Esophagus muscularis mucosa (tissue), 4 donors: ENCODE results near the gene C16orf74. TPM values are rescaled to one million over a fixed set of nuclear protein-coding genes. Genes with fewer than 3 reads are reported as not detected.

Source experiments
- DNase-seq: peaks from one replicate; pipeline ENCODE4 v3.0.0-alpha.2; 2017; ENCODE audit errors: extremely low spot score
- H3K27ac ChIP-seq, 4 donors: fragments of 200-600 bp; sonication (generic); replicated peaks in 1 of 4; 1 replicate in 3 of 4; 2 replicates in 1 of 4; pipeline ENCODE4 v1.5.1; 2016 to 2019; ENCODE audit warnings: mild to moderate bottlenecking in 1 of 4
- H3K27me3 ChIP-seq, 4 donors: fragments of 200-600 bp; sonication (generic); one replicate each; pipeline versions ENCODE4 v1.5.1 to v1.6.0; 2016 to 2019
- H3K36me3 ChIP-seq, 4 donors: fragments of 200-600 bp; sonication (generic); one replicate each; pipeline ENCODE4 v1.5.1; 2016 to 2019
- H3K4me1 ChIP-seq, 4 donors: fragments of 200-600 bp; sonication (generic); one replicate each; pipeline ENCODE4 v1.5.1; 2016 to 2019
- H3K4me3 ChIP-seq, 4 donors: fragments of 200-600 bp; sonication (generic); 1 replicate in 2 of 4; 2 replicates in 2 of 4; pipeline ENCODE4 v1.5.1; 2016 to 2019; ENCODE audit warnings: mild to moderate bottlenecking in 4 of 4, moderate library complexity in 1 of 4
- H3K9me3 ChIP-seq, 4 donors: fragments of 200-600 bp; sonication (generic); 1 replicate in 3 of 4; 2 replicates in 1 of 4; pipeline ENCODE4 v1.5.1; 2016 to 2019
- EP300 ChIP-seq: sonication (generic); formaldehyde crosslinking; IDR thresholded peaks from one replicate; pipeline ENCODE4 v1.6.1; 2017; ENCODE audit warnings: antibody characterized with exemption
- POLR2A ChIP-seq: fragments of 450-650 bp; IDR thresholded peaks from one replicate; pipeline ENCODE4 v1.6.1; 2017; ENCODE audit warnings: antibody characterized with exemption, moderate library complexity, mild to moderate bottlenecking, low read depth
- POLR2AphosphoS5 ChIP-seq, 2 donors: sonication (generic); formaldehyde crosslinking; IDR thresholded peaks; one replicate each; pipeline ENCODE4 v1.6.1; 2017; ENCODE audit warnings: antibody characterized with exemption in 2 of 2
- WGBS: methylation state at CpG from one replicate; pipeline ENCODE4 v1.1.5; 2018; 5-methylcytosine and 5-hydroxymethylcytosine counted together
- intact Hi-C: fragments of 100-400 bp; cut with DNase I; formaldehyde crosslinking; loops from one replicate; pipeline ENCODE4 v1.15.1; 2023
- total RNA-seq, 4 donors: library from RNA; depleted of rRNA; stranded (reverse); fragments of >200 nt; gene quantifications; one replicate each; pipeline versions ENCODE4 v1.1.0 to v1.2.1, GENCODE V29; 2016
- TF ChIP-seq, protein P1 (sequence below), 3 experiments: fragments of 200-600 bp in 2 of 3; fragments of 450-650 bp in 1 of 3; sonication (generic) in 2 of 3; IDR thresholded peaks; one replicate each; pipeline ENCODE4 v1.5.1; 2017 to 2019; ENCODE audit warnings: antibody characterized with exemption in 3 of 3, mild to moderate bottlenecking in 2 of 3, moderate library complexity in 1 of 3

Gene C16orf74
- total RNA-seq, 4 donors from 2014 or later: 0.83 to 2.4 (median 0.83) TPM; not detected in 1

DNA sequence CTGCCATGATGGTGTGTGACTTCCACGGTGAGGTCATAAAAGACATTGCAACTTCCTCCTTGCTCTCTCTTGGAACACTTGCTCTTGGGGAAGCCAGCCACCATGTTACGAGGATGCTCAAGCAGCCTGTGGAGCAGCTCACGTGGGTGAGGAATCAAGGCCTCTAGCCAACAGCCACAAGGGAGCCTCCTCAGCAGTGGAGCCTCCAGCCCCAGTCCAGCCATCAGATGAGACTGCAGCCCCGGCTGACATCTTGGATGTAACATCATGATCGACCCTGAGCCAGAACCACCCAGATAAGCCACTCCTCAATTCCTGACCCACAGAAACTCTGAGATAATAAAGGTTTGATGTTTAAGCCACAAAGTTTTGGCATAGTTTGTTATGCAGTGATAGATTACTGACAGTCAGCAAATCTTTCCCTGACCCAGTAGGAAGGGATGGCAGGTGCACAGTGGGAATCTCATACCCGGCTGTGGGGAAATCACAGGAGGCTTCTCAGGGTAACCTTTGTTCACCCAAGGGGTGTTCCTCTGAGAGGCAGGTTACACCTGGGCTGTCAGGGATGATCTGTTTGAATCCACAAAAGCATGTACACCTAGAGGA, 38.8 kb downstream of the C16orf74 start:
- WGBS: 92% methylated on average over 6 of the region's 6 CpGs
- intact Hi-C loops: loop anchor here (10.0 kb wide), 2 partner anchors 407 to 437 kb away; no protein-coding TSS in a partner anchor
- peaks cover 0 to 6% (median 0%) of the 10 kb centered on the region in 4 donors for H3K27me3 ChIP-seq
- no peak overlapping the region for H3K27ac ChIP-seq
- H3K4me3 ChIP-seq: no peak overlapping the region
- no peak for DNase-seq
- peaks cover 6 to 25% (median 18%) of the 10 kb centered on the region in 4 donors for H3K4me1 ChIP-seq
- TF ChIP-seq POLR2AphosphoS5 (IDR thresholded peaks at IDR 0.05) (no peak), EP300 (no peak), POLR2A (no peak)
- TF ChIP-seq, protein P1, sequence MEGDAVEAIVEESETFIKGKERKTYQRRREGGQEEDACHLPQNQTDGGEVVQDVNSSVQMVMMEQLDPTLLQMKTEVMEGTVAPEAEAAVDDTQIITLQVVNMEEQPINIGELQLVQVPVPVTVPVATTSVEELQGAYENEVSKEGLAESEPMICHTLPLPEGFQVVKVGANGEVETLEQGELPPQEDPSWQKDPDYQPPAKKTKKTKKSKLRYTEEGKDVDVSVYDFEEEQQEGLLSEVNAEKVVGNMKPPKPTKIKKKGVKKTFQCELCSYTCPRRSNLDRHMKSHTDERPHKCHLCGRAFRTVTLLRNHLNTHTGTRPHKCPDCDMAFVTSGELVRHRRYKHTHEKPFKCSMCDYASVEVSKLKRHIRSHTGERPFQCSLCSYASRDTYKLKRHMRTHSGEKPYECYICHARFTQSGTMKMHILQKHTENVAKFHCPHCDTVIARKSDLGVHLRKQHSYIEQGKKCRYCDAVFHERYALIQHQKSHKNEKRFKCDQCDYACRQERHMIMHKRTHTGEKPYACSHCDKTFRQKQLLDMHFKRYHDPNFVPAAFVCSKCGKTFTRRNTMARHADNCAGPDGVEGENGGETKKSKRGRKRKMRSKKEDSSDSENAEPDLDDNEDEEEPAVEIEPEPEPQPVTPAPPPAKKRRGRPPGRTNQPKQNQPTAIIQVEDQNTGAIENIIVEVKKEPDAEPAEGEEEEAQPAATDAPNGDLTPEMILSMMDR (IDR thresholded peaks at IDR 0.05): no peak
- peaks cover 0 to 11% (median 3%) of the 10 kb centered on the region in 4 donors for H3K9me3 ChIP-seq
- no peaks in the 10 kb centered on the region for H3K36me3 ChIP-seq

DNA sequence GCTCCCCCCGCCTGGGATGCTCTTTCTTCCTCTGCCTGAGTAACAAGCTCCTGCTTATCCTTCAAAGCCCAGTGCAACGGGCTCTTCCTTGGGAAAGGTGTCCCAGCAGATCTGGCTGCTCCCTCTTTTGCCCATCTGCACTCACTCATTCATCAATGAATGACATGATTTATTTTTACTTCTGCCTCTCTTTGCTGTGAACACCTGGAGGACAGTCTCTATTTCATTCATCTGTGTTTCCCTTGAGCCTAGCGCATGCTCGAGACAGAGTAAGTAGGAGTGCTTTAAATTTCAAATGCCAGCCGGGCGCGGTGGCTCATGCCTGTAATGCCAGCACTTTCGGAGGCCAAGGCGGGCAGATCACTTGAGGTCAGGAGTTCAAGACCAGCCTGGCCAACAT, 40.2 kb downstream of the C16orf74 start:
- Histone ChIP-seq H3K4me3 (no peak overlapping the region), H3K27ac (no peak overlapping the region), H3K9me3 (peaks cover 0 to 11% (median 3%) of the 10 kb centered on the region in 4 donors), H3K27me3 (no peaks in the 10 kb centered on the region), H3K4me1 (peaks cover 0 to 13% (median 8%) of the 10 kb centered on the region in 4 donors), H3K36me3 (no peaks in the 10 kb centered on the region)
- WGBS: 83% methylated on average over 9 of the region's 9 CpGs
- TF ChIP-seq POLR2A (no peak), EP300 (no peak), POLR2AphosphoS5 (IDR thresholded peaks at IDR 0.05) (no peak)
- TF ChIP-seq, protein P1 (IDR thresholded peaks at IDR 0.05): no peak
- intact Hi-C loops: loop anchor here (10.0 kb wide), 2 partner anchors 406 to 436 kb away; no protein-coding TSS in a partner anchor
- DNase-seq: no peak

DNA sequence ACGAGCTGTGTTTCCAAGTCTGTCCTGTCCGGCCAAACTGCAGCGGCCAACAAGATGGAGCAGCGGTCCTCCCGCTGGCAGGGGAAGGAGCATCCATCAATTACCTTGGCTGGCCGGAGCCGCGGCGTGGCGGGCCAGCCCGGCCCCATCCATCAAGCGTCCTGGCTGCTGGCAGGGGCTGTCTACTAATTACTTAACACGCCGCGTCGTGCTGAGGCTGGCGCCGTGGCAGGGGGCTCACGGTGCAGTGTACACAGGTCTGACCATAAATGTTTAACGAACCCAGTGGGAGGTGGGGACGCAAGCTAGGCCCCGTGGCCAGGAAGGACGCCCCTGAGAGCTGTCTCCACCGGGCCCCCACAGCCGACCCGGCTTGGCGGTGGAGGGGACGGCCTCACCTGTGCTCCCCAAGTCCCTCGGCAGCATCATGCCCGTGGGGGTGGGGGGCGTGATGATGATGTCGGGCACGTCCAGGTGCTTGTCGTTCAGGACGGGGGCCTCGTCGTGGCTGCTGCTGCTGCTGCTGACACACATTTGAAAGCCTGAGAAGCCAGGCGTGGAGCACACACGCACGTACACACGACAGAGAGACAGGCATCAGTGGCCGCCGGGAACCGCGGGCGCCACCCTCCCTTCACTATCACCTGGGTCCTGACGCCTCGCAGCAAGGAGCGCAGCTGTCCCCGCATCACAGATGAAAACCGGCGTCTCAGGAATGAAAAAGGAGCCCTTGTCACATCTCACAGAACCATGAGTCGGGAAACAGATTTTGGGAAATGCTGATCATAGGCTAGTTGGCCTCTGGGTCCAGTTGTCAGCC, 40.9 kb downstream of the C16orf74 start:
- H3K4me3 ChIP-seq: no peak overlapping the region

DNA sequence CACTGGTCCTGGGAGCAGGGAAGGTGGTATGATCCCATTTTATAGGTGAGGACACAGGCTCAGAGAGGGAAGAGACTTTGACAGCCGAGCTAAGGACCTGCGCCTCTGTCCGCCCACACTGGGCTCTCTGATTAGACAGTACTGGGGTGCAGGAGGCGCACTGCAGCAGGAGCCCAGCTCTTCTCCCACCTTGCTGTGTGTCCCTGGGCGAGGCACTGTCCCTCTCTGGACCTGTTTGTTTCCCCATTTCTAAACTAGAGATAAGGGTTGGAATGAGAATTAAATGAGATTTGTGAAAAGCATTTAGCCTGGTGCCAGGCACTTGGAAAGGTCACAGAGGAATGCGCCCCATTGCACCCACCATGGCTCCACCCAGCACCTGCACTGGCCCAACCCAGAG, 42.6 kb downstream of the C16orf74 start:
- H3K27me3 ChIP-seq: no peaks in the 10 kb centered on the region
- H3K4me3 ChIP-seq: no peak overlapping the region
- no peak for DNase-seq
- H3K36me3 ChIP-seq: no peaks in the 10 kb centered on the region
- 76% methylated on average over 6 of the region's 6 CpGs for WGBS
- no peak overlapping the region for H3K27ac ChIP-seq
- peaks cover 0 to 11% (median 3%) of the 10 kb centered on the region in 4 donors for H3K9me3 ChIP-seq
- peaks cover 0 to 8% (median 3%) of the 10 kb centered on the region in 4 donors for H3K4me1 ChIP-seq
- intact Hi-C loops: no loop called here
- TF ChIP-seq POLR2A: no peak
- TF ChIP-seq POLR2AphosphoS5 (IDR thresholded peaks at IDR 0.05): no peak
- TF ChIP-seq EP300: no peak
- TF ChIP-seq, protein P1 (IDR thresholded peaks at IDR 0.05): no peak

More for the DNA sequence above, 40.9 kb downstream of the C16orf74 start:
- intact Hi-C loops: loop anchor here (10.0 kb wide), 2 partner anchors 405 to 435 kb away; no protein-coding TSS in a partner anchor
- Histone ChIP-seq H3K9me3 (peaks cover 0 to 11% (median 3%) of the 10 kb centered on the region in 4 donors), H3K4me1 (peaks cover 0 to 8% (median 3%) of the 10 kb centered on the region in 4 donors), H3K36me3 (no peaks in the 10 kb centered on the region), H3K27ac (no peak overlapping the region), H3K27me3 (no peaks in the 10 kb centered on the region)
- no peak for DNase-seq
- 73% methylated on average over 28 of the region's 53 CpGs for WGBS
- TF ChIP-seq POLR2A: no peak
- no peak for TF ChIP-seq EP300
- TF ChIP-seq, protein P1 (IDR thresholded peaks at IDR 0.05): no peak
- no peak for TF ChIP-seq POLR2AphosphoS5 (IDR thresholded peaks at IDR 0.05)
